Adrenal gland (tissue), 5 donors: ENCODE data around the gene NPVF.

Experiments used
- POLR2A ChIP-seq, 2 donors: fragments of 450-650 bp; IDR thresholded peaks; one replicate each; pipeline ENCODE4 v1.6.1; 2017; ENCODE audit warnings: antibody characterized with exemption in 2 of 2, mild to moderate bottlenecking in 2 of 2, moderate library complexity in 1 of 2
- TF ChIP-seq, protein P1 (sequence below), 6 experiments: fragments of 450-650 bp in 4 of 6; fragments of 200-600 bp in 2 of 6; sonication (generic) in 1 of 6; IDR thresholded peaks; 1 replicate in 5 of 6; 2 replicates in 1 of 6; pipeline versions ENCODE4 v1.5.1 to v1.8.0; 2016 to 2021; ENCODE audit warnings: antibody characterized with exemption in 6 of 6, mild to moderate bottlenecking in 2 of 6, moderate library complexity in 1 of 6
- donor health status: DM: no; HTN: no; CAD: no.

DNA sequence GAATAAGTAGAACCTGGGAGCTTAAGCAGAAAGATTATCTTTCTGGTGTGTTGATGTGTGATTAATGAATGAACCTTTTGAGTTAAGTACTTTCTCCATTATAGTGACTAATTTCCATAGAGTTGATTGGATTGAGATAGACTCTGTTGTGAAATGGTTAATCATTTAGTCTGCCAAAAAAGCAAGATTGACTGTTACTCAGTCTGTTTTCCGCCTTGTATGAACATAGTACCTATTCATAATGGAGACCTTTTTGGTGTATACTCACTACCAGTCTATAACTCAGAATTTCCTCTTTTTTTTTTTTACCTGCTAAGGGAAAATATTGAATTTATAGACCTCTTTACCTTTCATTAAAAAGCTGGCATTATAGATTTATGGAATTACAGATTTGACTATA, 14.4 kb upstream of the NPVF start:
- TF ChIP-seq, protein P1, sequence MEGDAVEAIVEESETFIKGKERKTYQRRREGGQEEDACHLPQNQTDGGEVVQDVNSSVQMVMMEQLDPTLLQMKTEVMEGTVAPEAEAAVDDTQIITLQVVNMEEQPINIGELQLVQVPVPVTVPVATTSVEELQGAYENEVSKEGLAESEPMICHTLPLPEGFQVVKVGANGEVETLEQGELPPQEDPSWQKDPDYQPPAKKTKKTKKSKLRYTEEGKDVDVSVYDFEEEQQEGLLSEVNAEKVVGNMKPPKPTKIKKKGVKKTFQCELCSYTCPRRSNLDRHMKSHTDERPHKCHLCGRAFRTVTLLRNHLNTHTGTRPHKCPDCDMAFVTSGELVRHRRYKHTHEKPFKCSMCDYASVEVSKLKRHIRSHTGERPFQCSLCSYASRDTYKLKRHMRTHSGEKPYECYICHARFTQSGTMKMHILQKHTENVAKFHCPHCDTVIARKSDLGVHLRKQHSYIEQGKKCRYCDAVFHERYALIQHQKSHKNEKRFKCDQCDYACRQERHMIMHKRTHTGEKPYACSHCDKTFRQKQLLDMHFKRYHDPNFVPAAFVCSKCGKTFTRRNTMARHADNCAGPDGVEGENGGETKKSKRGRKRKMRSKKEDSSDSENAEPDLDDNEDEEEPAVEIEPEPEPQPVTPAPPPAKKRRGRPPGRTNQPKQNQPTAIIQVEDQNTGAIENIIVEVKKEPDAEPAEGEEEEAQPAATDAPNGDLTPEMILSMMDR (IDR thresholded peaks at IDR 0.05) = no peak
- TF ChIP-seq POLR2A (IDR thresholded peaks at IDR 0.05) = no peak
